Retinal pigment epithelial cell (primary cell): Measurements from ENCODE around the gene CHIC1.
"Not testable (repeated sequence)": the region's sequence is repeated elsewhere in the genome, so short reads cannot be mapped to it uniquely, and the experiment has no call there.

ENCODE experiments used
- DNase-seq: peaks from one replicate; pipeline ENCODE4 v3.0.0-alpha.2; 2010; ENCODE audit warnings: low read depth
- H3K4me3 ChIP-seq: 2 replicates; pipeline ENCODE4 v1.5.1; 2011; ENCODE audit warnings: mild to moderate bottlenecking, low read length, control low read depth, moderate library complexity
- CTCF ChIP-seq: conservative IDR thresholded peaks from 2 replicates; pipeline ENCODE4 v1.5.1; 2011; ENCODE audit warnings: low read depth, low read length, control low read depth, inconsistent platforms

CHIC1 gene

DNA sequence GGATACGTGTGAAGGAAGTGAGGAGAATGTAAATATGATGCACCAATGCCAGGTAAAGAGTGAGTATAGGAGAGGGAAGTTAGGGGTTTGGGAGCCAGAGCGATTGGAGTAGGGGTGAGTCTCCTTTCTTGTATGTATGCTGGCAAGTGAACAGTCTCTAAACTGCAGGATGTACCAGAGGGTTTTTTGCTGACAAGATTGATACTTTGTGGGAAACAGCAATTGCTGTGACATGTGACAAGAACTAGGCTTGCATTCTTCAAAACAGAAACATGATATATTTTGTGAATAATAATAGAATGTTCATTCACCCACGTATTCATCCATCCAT is 706 bp downstream of the CHIC1 start:
- no peak for TF ChIP-seq CTCF
- peak overlapping the region; percentile 73 for H3K4me3 ChIP-seq
- DNase-seq: no peak

- no peak overlapping the region for H3K4me3 ChIP-seq
- DNase-seq: peak; percentile 59
- TF ChIP-seq CTCF: no peak
These were observed 14.4 kb downstream of the CHIC1 start for GRCh38 chrX:73577361-73577760.

- TF ChIP-seq CTCF: no peak
- H3K4me3 ChIP-seq: no peak overlapping the region
- DNase-seq: no peak
These were observed 18.1 kb downstream of the CHIC1 start for GRCh38 chrX:73581002-73581628.

- H3K4me3 ChIP-seq, DNase-seq: not testable (repeated sequence)
These were observed 34.8 kb downstream of the CHIC1 start for GRCh38 chrX:73597758-73598157.

- TF ChIP-seq CTCF: no peak
- no peak for DNase-seq
- no peak overlapping the region for H3K4me3 ChIP-seq
These were observed 52.0 kb downstream of the CHIC1 start for GRCh38 chrX:73615022-73615421.

GRCh38 chrX:73641669-73642068 is 78.7 kb downstream of the CHIC1 start:
- not testable (repeated sequence) for DNase-seq, H3K4me3 ChIP-seq

GRCh38 chrX:73647212-73647611 is 84.2 kb downstream of the CHIC1 start:
- DNase-seq: no peak
- no peak for TF ChIP-seq CTCF
- no peak overlapping the region for H3K4me3 ChIP-seq

GRCh38 chrX:73647632-73648322 is 84.8 kb downstream of the CHIC1 start:
- DNase-seq: no peak
- no peak overlapping the region for H3K4me3 ChIP-seq
- no peak for TF ChIP-seq CTCF

- not testable (repeated sequence) for DNase-seq, H3K4me3 ChIP-seq
These were observed 98.3 kb downstream of the CHIC1 start for GRCh38 chrX:73661322-73661721.
